NCI-H128 (cell line): ENCODE data around the gene C6orf141.
"Not testable (repeated sequence)": the region's sequence is repeated elsewhere in the genome, so short reads cannot be mapped to it uniquely, and the experiment has no call there.

Experiments used
- DNase-seq: peaks from one replicate; lab custom pipeline; 2025; ENCODE audit not compliant: unreplicated experiment; lab: John Stamatoyannopoulos, UW

C6orf141 gene

GRCh38 chr6:49570474-49571079, 20.1 kb downstream of the C6orf141 start:
- DNase-seq: no peak

GRCh38 chr6:49576618-49577017, 26.1 kb downstream of the C6orf141 start:
- DNase-seq: no peak

GRCh38 chr6:49579649-49580048, 29.2 kb downstream of the C6orf141 start:
- no peak for DNase-seq

GRCh38 chr6:49582529-49582928, 32.1 kb downstream of the C6orf141 start:
- DNase-seq: no peak

- DNase-seq: not testable (repeated sequence)
Measured at GRCh38 chr6:49587262-49587661, 36.8 kb downstream of the C6orf141 start.
